ENCODE data around the gene FSD2. TPM values are rescaled to one million over a fixed set of nuclear protein-coding genes. Genes with fewer than 3 reads are reported as not detected.

FSD2 gene
- total and polyA plus RNA-seq, 2 of the 8 experiments (the other 6 are each of a cell fraction or from before 2014, with no cell fraction given), result 0.02 TPM; not detected in 1

DNA sequence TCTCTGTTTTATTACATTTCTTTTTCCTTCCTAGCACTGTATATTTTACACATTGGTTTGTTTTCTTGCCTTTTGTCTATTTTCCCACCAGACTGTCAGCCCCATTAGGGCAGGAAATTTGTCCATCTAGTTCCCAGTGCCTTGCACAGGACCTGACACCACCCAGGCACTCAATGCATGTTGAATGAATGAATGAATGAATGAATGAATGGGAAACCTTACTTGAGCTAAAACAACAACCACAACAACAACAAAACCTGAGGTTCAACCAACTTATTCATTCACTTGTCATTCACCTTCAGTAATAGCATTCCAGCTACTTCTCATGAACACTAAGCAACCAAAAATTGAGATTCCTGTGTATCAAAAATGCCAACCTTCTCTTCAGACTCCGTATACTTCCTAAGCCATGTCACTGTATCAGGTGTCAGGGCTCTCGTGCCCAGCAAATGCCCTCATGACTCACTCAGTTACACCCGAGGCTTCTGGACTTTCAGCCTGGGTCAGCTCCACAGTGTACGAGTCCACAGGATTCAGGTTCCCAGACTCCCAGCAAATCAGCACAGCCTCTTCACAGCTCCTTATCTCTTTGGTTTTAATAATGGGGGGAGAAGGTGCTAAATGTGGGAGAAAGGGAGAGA lies 37.3 kb downstream of the FSD2 start:
- DNase-seq (ENCODE audit: low read depth in 1 of 2, low spot score in 2 of 2) (no peak), FAIRE-seq (no peak)
- no peak overlapping the region for H2AK5ac ChIP-seq (ENCODE audit: low read depth, low read length)
- no peak overlapping the region for H4K5ac ChIP-seq (ENCODE audit: insufficient read length, low read depth, low read length)
- no peaks in the 10 kb centered on the region for H3K79me1 ChIP-seq (ENCODE audit: low read depth, low read length)
- ChIA-PET POLR2A (ENCODE audit: partially characterized antibody) (no interaction called here), CTCF (ENCODE audit: partially characterized antibody) (no interaction called here)
- no peaks in the 10 kb centered on the region for H3K23me2 ChIP-seq (ENCODE audit: low read depth, low read length)
- no peak overlapping the region for H2BK120ac ChIP-seq (replicated peaks; ENCODE audit: low read depth, low read length)
- H2BK15ac ChIP-seq (ENCODE audit: low read length), result no peak overlapping the region
- H2BK5ac ChIP-seq (ENCODE audit: low read depth, low read length), result no peak overlapping the region
- H3K4me1 ChIP-seq (replicated peaks in 1 of 4; ENCODE audit: control insufficient read depth in 3 of 4, insufficient read depth in 4 of 4, low read length in 3 of 4), result peaks cover 0 to 3% (median under 1%) of the 10 kb centered on the region in 4 experiments; a peak in 1 of 7 replicates
- H4K20me1 ChIP-seq (replicated peaks in 1 of 2; ENCODE audit: control insufficient read depth in 1 of 2, insufficient read depth in 2 of 2, low read length in 2 of 2), result peaks cover 0 to 2% of the 10 kb centered on the region in 2 experiments
- no peak overlapping the region for H3K23ac ChIP-seq (ENCODE audit: insufficient read length)
- no peak overlapping the region for H3K18ac ChIP-seq (ENCODE audit: extremely low read depth, low read length)
- H4K8ac ChIP-seq (ENCODE audit: extremely low read depth, insufficient read depth, low read length), result no peak overlapping the region
- no peaks in the 10 kb centered on the region for H3K79me2 ChIP-seq (ENCODE audit: control insufficient read depth in 1 of 2, insufficient read depth in 2 of 2, low read length in 2 of 2)
- H3K4me2 ChIP-seq (ENCODE audit: insufficient read depth in 1 of 2, low read depth in 2 of 2, low read length in 2 of 2), result no peak overlapping the region
- H2BK20ac ChIP-seq (ENCODE audit: low read length), result no peak overlapping the region
- H4K91ac ChIP-seq (replicated peaks; ENCODE audit: insufficient read length, low read length), result no peak overlapping the region
- no peak overlapping the region for H3K27ac ChIP-seq (ENCODE audit: low read depth, low read length)
- 84% methylated on average over 4 of the region's 4 CpGs; no CpG with 5 or more reads in 1 of the 2 experiments for WGBS, 2 experiments (ENCODE audit: extremely low coverage in 1 of 2, insufficient coverage in 1 of 2, insufficient read length in 1 of 2, insufficient replicate concordance in 2 of 2, low coverage in 1 of 2, low lambda C conversion rate in 2 of 2, missing lambda C conversion rate in 1 of 2)
- H3K36me3 ChIP-seq (ENCODE audit: control insufficient read depth in 2 of 4, insufficient read depth in 4 of 4, low read length in 3 of 4), result no peaks in the 10 kb centered on the region
- no peak overlapping the region for H3K9ac ChIP-seq (replicated peaks in 1 of 4; ENCODE audit: extremely low read depth in 1 of 4, low read depth in 3 of 4, low read length in 3 of 4)
- TF ChIP-seq HDAC2 (IDR thresholded peaks at IDR 0.05; ENCODE audit: borderline replicate concordance in 1 of 2, low read depth in 2 of 2, low read length in 2 of 2), result no peak
- no peak for TF ChIP-seq SP1 (IDR thresholded peaks at IDR 0.05; ENCODE audit: low read depth, low read length)
- TF ChIP-seq SRF (IDR thresholded peaks at IDR 0.05; ENCODE audit: low read depth, low read length), result no peak
- no peak for TF ChIP-seq TAF1 (IDR thresholded peaks at IDR 0.05; ENCODE audit: low read depth, low read length)
- no peak for TF ChIP-seq JUND (IDR thresholded peaks at IDR 0.05; ENCODE audit: low read length)
- TF ChIP-seq PHF8 (conservative IDR thresholded peaks at IDR 0.05; ENCODE audit: low read depth, low read length), result no peak
- H3K4ac ChIP-seq (replicated peaks; ENCODE audit: insufficient read length, low read depth, low read length), result no peak overlapping the region
- H3K27me3 ChIP-seq (replicated peaks in 1 of 4; ENCODE audit: control insufficient read depth in 3 of 4, extremely low read depth in 1 of 4, insufficient read depth in 3 of 4, low read length in 3 of 4), result no peaks in the 10 kb centered on the region
- no peak overlapping the region for H3K4me3 ChIP-seq (ENCODE audit: extremely low read depth in 1 of 4, insufficient read depth in 2 of 4, low read depth in 3 of 4, low read length in 4 of 4)
- no peak overlapping the region for H2BK12ac ChIP-seq (ENCODE audit: low read depth, low read length)
- H3K56ac ChIP-seq (replicated peaks; ENCODE audit: insufficient read length, low read depth, low read length), result no peak overlapping the region
- H2AFZ ChIP-seq (ENCODE audit: low read length), result no peak overlapping the region
- no peaks in the 10 kb centered on the region for H3K9me3 ChIP-seq (ENCODE audit: insufficient read depth in 2 of 2, low read depth in 1 of 2, low read length in 1 of 2)
- no peak overlapping the region for H3K14ac ChIP-seq (ENCODE audit: insufficient read length)
